SK-N-MC (cell line): ENCODE measurements around the gene ARHGAP31.
"Not testable (repeated sequence)": the region's sequence is repeated elsewhere in the genome, so short reads cannot be mapped to it uniquely, and the experiment has no call there.

Experiments used
- DNase-seq: peaks from one replicate; pipeline ENCODE4 v3.0.0-alpha.2; 2011; ENCODE audit warnings: low read depth, low spot score
- H3K27ac ChIP-seq: fragments of 200-600 bp; sonication (generic); 2 replicates; pipeline ENCODE4 v1.5.1; 2016; ENCODE audit warnings: mixed run types
- H3K36me3 ChIP-seq: fragments of 200-600 bp; sonication (generic); 2 replicates; pipeline ENCODE4 v1.6.1; 2017; ENCODE audit warnings: antibody characterized with exemption, low read length, mixed read lengths; ENCODE audit not compliant: insufficient read depth
- H3K4me3 ChIP-seq: fragments of 200-600 bp; sonication (generic); 2 replicates; pipeline ENCODE4 v1.5.1; 2016
- H3K9ac ChIP-seq: fragments of 200-600 bp; sonication (generic); 2 replicates; pipeline ENCODE4 v1.8.0; 2017; ENCODE audit warnings: mixed run types, mixed read lengths; ENCODE audit not compliant: insufficient read length
- H3K9me3 ChIP-seq: fragments of 200-600 bp; sonication (generic); 2 replicates; pipeline ENCODE4 v1.6.1; 2017; ENCODE audit warnings: low read depth, mild to moderate bottlenecking, antibody characterized with exemption, low read length, moderate library complexity, mixed read lengths
- EZH2 ChIP-seq: fragments of 200-600 bp; sonication (generic); IDR thresholded peaks from one replicate; pipeline ENCODE4 v1.6.1; 2017; ENCODE audit warnings: antibody characterized with exemption
- FOXP2 ChIP-seq: optimal IDR thresholded peaks from 2 replicates; pipeline ENCODE3; 2011; ENCODE audit warnings: mild to moderate bottlenecking, moderate library complexity; ENCODE audit not compliant: insufficient read depth; ENCODE audit errors: extremely low read length, control extremely low read depth
- POLR2AphosphoS5 ChIP-seq: IDR thresholded peaks from 2 replicates; pipeline ENCODE4 v1.6.1; 2012; ENCODE audit warnings: mild to moderate bottlenecking, low read depth, low read length, borderline replicate concordance

ARHGAP31 gene

DNA sequence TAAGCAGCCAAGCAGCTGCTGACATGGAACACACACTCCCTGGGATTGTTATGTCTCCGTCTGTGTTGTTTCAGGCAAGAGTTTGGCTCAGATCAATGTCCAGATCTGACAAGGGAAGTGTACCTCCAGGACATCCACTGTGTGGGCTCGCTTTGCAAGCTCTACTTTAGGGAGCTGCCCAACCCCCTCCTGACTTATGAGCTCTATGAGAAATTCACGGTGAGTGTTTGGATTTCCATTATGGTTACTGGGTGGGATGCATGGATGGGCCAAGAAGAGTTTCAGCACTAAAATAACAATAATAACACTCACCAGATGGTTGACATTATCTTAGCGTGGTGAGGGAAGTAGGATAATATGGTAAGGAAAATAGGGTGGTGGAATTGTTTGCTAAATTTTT, 74.1 kb downstream of the ARHGAP31 start:
- Histone ChIP-seq H3K36me3 (peaks cover 8% of the 10 kb centered on the region; the same call in 1 of the 2 replicates), H3K27ac (no peak overlapping the region)
- DNase-seq, result no peak

DNA sequence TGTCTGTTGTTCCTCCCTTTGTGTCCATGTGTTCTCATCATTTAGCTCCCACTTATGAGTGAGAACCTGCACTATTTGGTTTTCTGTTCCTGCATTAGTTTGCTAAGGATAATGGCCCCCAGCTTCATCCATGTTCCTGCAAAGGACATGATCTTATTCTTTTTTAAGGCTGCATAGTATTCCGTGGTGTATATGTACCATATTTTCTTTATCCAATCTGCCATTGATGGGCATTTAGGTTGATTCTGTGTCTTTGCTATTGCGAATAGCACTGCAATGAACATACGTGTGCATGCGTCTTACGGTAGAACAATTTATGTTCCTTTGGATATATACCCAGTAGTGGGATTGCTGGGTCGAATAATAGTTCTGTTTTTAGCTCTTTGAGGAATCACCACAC, 77.6 kb downstream of the ARHGAP31 start:
- not testable (repeated sequence) for H3K27ac ChIP-seq, H3K4me3 ChIP-seq, H3K9ac ChIP-seq, DNase-seq, H3K36me3 ChIP-seq, H3K9me3 ChIP-seq

More for the DNA sequence above, 74.1 kb downstream of the ARHGAP31 start:
- Histone ChIP-seq H3K4me3 (no peak overlapping the region), H3K9ac (no peak overlapping the region), H3K9me3 (no peaks in the 10 kb centered on the region)
- TF ChIP-seq POLR2AphosphoS5 (no peak), FOXP2 (no peak), EZH2 (no peak)

DNA sequence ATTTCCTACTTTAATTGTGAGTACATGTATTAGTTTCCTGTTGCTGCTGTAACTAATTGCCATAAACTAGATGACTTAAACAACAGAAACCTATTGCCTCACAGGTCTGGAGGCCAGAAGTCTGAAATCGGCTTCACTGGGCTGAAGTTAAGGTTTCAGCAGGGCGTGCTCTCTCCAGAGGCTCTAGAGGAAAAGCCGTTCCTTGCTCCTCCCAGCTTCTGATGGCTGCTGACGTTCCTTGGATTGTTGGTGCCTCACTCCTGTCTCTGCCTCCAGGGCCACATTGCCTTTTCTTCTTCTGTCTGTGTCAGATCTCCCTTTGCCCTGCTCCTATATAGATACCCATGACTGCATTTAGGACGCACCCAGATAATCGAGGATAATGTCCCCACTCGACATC, 80.9 kb downstream of the ARHGAP31 start:
- Histone ChIP-seq H3K9me3 (no peaks in the 10 kb centered on the region), H3K9ac (no peak overlapping the region), H3K27ac (no peak overlapping the region), H3K4me3 (no peak overlapping the region), H3K36me3 (no peaks in the 10 kb centered on the region)
- TF ChIP-seq EZH2 (no peak), FOXP2 (no peak), POLR2AphosphoS5 (no peak)
- no peak for DNase-seq

DNA sequence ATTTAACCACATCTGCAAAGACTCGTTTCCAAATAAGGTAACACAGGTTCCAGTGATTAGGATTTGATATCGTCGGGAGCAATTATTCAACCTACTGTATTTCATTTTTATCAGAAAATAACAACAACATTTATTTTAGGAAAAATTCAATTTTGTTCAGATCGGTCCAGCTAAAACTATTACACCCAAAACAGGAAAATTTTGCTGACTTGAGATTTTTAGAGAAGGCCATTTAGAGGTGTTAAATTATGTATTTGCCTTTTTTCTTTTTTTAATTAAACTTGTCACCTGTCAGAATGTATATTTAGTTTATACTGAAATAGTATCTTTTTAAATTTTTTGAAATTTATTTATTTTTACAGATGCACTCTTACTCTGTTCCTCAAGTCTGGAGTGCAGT, 81.3 kb downstream of the ARHGAP31 start:
- Histone ChIP-seq H3K36me3 (no peaks in the 10 kb centered on the region), H3K27ac (no peak overlapping the region), H3K9ac (no peak overlapping the region), H3K9me3 (no peaks in the 10 kb centered on the region), H3K4me3 (no peak overlapping the region)
- no peak for DNase-seq
- TF ChIP-seq FOXP2, result no peak
- no peak for TF ChIP-seq POLR2AphosphoS5
- TF ChIP-seq EZH2, result no peak

DNA sequence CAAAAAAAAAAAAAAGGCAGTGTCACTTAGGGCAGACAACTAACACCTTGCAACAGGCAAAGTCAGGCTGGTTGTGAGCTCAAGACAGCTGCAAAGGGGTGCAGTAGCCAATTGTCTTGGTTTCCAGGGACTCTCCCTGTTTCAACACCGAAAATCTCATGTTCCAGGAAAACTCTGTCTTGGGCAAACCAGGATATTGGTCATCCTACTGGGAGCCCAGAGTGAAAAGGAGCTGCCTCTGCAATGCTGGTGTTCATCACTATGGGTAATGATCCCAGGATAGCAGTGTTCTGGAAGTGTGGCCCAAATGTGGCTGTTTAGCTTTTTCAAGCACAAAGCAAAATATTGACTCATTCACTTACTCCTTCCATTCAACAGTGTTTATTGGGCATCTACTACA, 82.6 kb downstream of the ARHGAP31 start:
- TF ChIP-seq POLR2AphosphoS5 (no peak), FOXP2 (no peak), EZH2 (no peak)
- no peak overlapping the region for H3K4me3 ChIP-seq
- DNase-seq, result no peak

DNA sequence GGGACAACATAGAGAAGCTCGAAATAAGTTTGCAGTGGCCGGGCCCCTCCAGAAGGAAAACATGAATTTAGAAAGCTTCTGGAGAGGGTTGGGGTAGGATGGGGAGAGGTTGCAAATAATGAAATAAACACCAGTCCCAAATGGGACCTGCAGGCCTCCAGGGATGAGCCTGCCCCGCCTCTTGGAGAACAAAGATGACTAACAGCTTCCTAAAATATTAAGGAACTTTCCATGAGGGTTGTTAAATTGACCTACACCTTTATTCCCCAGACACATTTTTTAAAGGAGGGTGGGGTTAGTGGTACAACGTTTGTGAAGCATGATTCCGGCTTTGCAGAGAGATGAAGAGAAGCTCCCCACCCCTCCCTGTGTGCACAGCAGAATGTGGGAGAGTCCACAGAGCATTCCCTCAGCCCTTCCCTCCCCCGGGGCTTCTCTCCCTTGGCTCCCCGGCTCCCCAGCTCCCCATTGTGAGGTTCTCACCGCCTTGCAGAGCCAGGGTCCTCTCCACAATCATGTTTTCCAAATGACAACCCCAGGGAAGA, 84.1 kb downstream of the ARHGAP31 start:
- H3K4me3 ChIP-seq, result no peak overlapping the region
- no peak for DNase-seq
- no peak overlapping the region for H3K27ac ChIP-seq
- H3K9me3 ChIP-seq, result no peaks in the 10 kb centered on the region
- H3K9ac ChIP-seq, result no peak overlapping the region
- TF ChIP-seq FOXP2 (no peak), POLR2AphosphoS5 (no peak), EZH2 (no peak)
- no peaks in the 10 kb centered on the region; the same call in 1 of the 2 replicates for H3K36me3 ChIP-seq

More for the DNA sequence above, 82.6 kb downstream of the ARHGAP31 start:
- Histone ChIP-seq H3K9ac (no peak overlapping the region), H3K36me3 (no peaks in the 10 kb centered on the region), H3K27ac (no peak overlapping the region), H3K9me3 (no peaks in the 10 kb centered on the region)

- DNase-seq, result no peak
Measured at GRCh38 chr3:119380697-119381096, 86.5 kb downstream of the ARHGAP31 start.

DNA sequence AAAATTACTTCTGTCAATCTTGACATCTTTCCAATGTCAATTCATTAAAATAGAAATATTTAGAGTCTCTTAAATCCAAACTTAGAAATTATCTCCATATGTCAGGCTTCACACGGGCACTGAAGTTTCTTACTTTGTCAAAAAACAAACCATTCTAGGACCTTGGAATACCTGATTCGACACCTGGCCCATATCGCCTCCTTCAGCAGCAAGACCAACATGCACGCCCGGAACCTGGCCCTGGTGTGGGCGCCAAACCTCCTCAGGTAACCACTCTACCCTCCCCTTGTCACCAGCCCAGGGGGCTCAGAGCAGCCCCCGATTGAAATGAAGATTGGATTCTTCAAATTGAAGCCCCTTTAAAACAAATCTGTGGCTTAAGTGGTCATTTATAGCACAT, 88.0 kb downstream of the ARHGAP31 start:
- Histone ChIP-seq H3K9me3 (no peaks in the 10 kb centered on the region), H3K4me3 (no peak overlapping the region)
- TF ChIP-seq POLR2AphosphoS5 (no peak), EZH2 (no peak), FOXP2 (no peak)

More at GRCh38 chr3:119380697-119381096, 86.5 kb downstream of the ARHGAP31 start:
- Histone ChIP-seq H3K4me3 (no peak overlapping the region), H3K9ac (no peak overlapping the region), H3K9me3 (no peaks in the 10 kb centered on the region), H3K36me3 (no peaks in the 10 kb centered on the region; the same call in 1 of the 2 replicates), H3K27ac (no peak overlapping the region)
- no peak for TF ChIP-seq EZH2
- no peak for TF ChIP-seq FOXP2
- no peak for TF ChIP-seq POLR2AphosphoS5

DNA sequence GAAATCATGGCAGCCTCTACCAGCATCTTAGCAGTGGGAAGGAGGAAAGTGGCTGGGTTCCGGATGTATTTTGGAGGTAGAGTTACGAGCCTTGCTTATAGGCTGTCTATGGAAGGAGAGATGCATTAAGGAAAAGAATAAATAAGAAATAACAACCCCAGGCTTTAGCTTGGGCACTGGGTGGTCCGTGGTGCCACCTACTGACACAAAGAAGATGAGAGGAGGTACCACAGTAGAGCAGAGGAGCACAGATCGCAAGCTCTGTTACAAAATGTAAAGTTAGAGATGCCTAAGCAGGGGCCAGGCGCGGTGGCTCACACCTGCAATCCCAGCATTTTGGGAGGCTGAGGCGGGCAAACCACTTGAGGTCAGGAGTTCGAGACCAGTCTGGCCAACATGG, 94.4 kb downstream of the ARHGAP31 start:
- H3K9ac ChIP-seq, result no peak overlapping the region
- TF ChIP-seq POLR2AphosphoS5, result no peak
- TF ChIP-seq EZH2, result no peak
- H3K4me3 ChIP-seq, result no peak overlapping the region
- no peak overlapping the region for H3K27ac ChIP-seq
- H3K36me3 ChIP-seq, result peaks cover 10% of the 10 kb centered on the region; the same call in 1 of the 2 replicates
- H3K9me3 ChIP-seq, result no peaks in the 10 kb centered on the region
- no peak for DNase-seq

More for the DNA sequence above, 88.0 kb downstream of the ARHGAP31 start:
- no peak for DNase-seq
- H3K27ac ChIP-seq, result no peak overlapping the region
- H3K36me3 ChIP-seq, result no peaks in the 10 kb centered on the region; the same call in 1 of the 2 replicates
- H3K9ac ChIP-seq, result no peak overlapping the region
